ENCODE results near the gene DNAH10.

DNA sequence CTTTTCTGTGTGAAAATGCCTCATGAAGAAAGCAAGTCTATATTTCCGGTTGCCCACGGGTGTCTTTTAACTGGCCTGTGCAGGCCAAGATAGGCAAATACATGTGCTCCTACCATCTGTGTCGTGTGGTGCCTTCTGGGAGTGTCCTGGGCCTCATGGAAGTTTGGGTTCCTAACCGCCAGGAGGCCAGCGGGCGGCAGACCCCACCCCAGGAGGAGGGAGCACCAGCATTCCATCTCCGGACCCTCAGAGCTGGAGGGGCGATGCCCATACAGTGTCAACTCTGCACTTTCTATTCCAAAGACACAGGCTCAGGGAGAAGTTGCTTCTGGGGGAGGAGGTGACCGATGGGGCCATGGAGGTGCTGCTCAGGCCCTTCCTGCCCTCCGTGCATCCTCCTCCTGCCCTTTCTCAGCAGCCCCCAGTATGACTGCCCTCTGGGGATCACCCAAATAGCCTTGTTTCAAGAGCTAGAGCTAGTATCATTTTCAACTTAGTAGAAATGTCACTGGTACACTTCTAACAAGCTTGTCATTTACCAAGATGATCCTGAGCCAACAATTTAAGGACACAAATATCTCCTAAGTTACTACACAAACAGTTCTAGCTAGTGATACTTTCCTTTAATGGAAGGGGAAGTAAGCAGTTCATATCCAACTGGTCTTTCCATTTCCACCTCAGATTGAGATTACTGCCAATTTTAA, 192.7 kb downstream of the DNAH10 start:
- no peak for TF ChIP-seq CTCF (IDR thresholded peaks at IDR 0.05; ENCODE audit: insufficient read depth, low read length, poor library complexity, severe bottlenecking)
- TF ChIP-seq EZH2phosphoT487 (conservative IDR thresholded peaks at IDR 0.05; ENCODE audit: low read length) = no peak

Measured in SU-DHL-6 (cell line).